Measurements from ENCODE around the gene MYLIP.
"Not testable (repeated sequence)": the region's sequence is repeated elsewhere in the genome, so short reads cannot be mapped to it uniquely, and the experiment has no call there.

MYLIP gene

DNA sequence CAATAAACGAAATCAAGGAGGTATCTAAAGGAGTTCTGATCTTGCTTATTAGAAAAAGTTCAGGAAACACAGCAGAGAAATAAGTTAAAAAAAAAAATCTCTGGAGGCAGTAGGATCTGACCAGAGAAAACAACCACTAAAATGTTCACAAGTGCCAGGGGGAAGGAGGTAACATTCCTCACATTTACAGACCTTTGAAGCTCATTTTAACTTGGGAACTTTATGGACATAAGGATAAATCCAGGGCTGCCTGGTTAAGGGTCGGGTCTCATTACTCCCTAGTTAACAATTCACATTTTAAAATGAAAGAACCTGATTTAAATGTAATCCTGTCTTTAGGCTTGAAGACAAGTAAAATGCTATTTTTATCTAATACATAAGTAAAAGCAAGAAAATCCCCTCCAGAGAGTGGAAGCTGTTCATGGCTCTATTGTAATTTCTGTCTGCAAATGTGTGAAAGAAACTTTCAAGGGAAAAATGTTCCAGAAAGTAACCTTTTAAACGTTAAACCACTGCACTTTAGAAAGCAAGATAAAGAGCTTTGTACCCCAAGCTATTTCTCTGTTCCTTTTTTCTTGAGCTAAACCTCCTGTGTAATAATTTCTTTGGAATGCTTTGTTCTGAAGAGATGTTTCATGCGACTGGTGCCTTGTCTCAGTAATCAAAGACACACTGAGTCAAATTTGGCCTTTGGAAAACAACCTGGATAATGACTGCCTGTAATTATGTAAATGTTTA lies 38.2 kb downstream of the MYLIP start:
- Mint-ChIP-seq H3K4me1 (ENCODE audit: low read depth) (peaks cover 40% of the 10 kb centered on the region), H3K27ac (no peak overlapping the region), H3K36me3 (no peaks in the 10 kb centered on the region)

DNA sequence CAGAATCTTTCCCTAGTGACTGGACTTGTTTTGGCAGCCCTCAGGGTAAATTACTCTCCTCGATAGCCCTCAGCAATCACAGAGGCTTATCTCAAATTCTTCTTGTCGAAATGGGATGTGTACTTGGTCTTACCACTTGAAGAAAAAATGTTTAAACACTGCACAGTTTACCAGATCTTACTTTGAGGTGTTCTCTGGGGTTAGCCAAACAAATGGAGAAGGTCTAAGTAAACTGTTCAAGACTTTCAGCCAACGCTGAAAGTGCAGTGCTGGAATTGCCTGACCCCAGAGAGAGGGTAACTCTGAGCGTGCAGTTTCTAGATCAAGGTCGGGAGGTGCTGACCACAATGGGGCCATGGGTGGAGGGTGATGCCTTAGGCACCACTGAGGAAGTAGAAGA lies 39.2 kb downstream of the MYLIP start:
- Mint-ChIP-seq H3K4me3 (no peak overlapping the region), H3K9me3 (ENCODE audit: low read depth) (no peaks in the 10 kb centered on the region), H3K27me3 (no peaks in the 10 kb centered on the region), H3K4me1 (ENCODE audit: low read depth) (peaks cover 30% of the 10 kb centered on the region), H3K27ac (no peak overlapping the region), H3K36me3 (peaks cover 3% of the 10 kb centered on the region)

More for the DNA sequence above, 38.2 kb downstream of the MYLIP start:
- no peaks in the 10 kb centered on the region for H3K9me3 Mint-ChIP-seq (ENCODE audit: low read depth)
- no peak overlapping the region for H3K4me3 Mint-ChIP-seq
- no peaks in the 10 kb centered on the region for H3K27me3 Mint-ChIP-seq

DNA sequence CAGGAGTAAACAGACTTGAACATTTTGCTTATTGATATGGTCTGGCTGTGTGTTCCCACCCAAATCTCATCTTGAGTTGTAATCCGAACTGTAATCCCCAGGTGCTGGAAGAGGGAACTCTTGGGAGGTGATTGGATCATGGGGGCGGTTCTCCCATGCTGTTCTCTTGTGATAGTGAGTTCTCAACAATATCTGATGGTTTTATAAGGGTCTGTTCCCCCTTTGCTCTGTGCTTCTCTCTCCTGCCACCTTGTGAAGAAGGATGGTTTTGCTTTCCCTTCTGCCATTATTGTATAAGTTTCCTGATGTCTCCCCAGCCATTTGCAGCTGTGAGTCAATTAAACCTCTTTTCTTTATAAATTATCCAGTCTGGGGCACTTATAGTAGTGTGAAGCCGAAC lies 40.0 kb downstream of the MYLIP start:
- H3K27me3 Mint-ChIP-seq = no peaks in the 10 kb centered on the region
- peak overlapping the region; percentile 11 for H3K4me3 Mint-ChIP-seq
- H3K9me3 Mint-ChIP-seq (ENCODE audit: low read depth) = no peaks in the 10 kb centered on the region
- H3K27ac Mint-ChIP-seq = no peak overlapping the region
- H3K4me1 Mint-ChIP-seq (ENCODE audit: low read depth) = peaks cover 25% of the 10 kb centered on the region
- H3K36me3 Mint-ChIP-seq = peaks cover 3% of the 10 kb centered on the region

DNA sequence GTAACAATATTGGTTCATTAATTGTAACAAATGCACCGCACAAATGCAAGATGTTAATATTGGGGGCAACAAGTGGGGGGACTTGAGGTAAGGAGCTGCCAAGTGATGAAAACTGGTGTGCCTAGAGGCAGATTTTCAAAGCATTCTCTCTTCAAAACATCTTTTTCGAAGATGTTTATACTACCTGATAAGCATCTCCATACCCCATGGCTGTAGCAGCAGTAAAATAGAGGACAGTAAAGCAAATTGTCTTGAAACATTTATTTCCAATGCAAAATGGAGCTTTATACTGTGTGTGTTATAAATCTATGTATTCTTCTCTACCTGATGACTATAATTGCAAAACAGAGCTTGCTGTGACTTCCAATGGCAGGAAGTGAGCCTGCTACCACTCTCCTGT lies 42.5 kb downstream of the MYLIP start:
- H3K9me3 Mint-ChIP-seq (ENCODE audit: low read depth) = no peaks in the 10 kb centered on the region
- H3K27ac Mint-ChIP-seq = no peak overlapping the region
- H3K27me3 Mint-ChIP-seq = no peaks in the 10 kb centered on the region
- H3K4me1 Mint-ChIP-seq (ENCODE audit: low read depth) = peaks cover 30% of the 10 kb centered on the region
- peaks cover 3% of the 10 kb centered on the region for H3K36me3 Mint-ChIP-seq
- no peak overlapping the region for H3K4me3 Mint-ChIP-seq

DNA sequence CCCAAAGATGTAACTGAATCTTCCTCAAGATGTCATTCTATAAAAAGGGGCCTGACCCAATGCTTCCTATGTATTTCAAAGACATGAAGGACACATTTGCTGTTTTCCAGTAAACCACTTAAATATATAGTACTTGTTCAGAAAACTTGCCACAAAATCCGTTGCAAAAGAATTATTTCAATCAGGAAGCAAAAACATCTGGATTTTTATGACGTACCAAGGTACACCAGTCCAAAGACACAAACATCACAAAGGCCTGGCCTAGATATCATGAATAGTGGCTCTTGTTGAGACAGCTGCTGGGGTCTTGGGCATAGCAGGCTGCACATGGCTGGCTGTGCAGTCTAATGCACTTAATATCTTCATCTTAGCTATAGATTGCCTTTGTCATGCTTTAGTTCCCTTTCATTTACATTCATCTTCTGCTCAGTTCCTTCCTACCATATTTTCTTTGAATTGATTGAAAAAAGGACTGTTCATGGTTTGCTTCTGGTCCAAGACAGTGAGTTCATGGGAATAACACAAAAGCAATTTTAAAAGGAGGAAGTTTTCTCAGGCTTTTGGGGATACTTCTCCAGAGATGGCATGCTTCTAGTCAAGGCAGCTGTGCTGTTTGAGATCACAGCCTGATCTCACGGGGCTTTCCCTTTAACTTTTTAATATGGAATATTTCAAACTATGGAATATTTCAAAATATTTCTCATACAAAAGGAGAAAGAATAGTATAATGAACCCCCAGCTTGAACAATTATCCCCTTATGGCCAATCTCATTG lies 44.5 kb downstream of the MYLIP start:
- Mint-ChIP-seq H3K4me3 (no peak overlapping the region), H3K27me3 (no peaks in the 10 kb centered on the region), H3K4me1 (ENCODE audit: low read depth) (peaks cover 23% of the 10 kb centered on the region), H3K9me3 (ENCODE audit: low read depth) (no peaks in the 10 kb centered on the region), H3K27ac (no peak overlapping the region), H3K36me3 (peaks cover 3% of the 10 kb centered on the region)

DNA sequence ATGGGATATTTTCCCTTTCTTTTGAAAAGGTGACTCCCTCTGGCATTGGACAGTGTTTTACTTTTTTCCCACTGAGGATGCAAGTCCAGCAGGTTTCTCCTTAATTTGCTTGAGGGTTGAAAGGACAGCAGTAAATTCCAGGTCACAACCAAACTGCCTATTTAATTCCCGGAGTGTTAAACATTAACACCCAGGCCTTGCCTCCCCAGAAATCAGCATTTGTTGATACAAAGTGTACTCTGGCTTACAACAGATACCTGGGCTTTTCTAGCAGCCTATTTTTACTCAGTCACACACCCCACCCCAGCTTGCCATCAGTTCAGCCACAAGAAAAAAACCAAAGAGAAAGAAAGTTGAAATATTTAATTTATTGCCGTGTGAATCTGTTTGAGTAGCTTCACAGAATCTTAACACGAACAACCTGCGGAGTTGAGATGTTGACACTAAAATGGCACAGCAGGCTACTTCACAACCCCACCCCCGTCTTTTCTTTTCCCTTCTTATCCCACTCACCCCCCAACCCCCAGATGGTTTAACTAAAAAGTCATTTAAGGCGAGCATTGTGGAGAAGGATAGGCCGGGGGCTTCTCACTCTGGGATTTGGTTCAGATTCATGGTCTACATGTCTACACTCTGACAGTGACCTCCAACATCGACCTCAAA lies 45.7 kb downstream of the MYLIP start:
- H3K27me3 Mint-ChIP-seq = no peaks in the 10 kb centered on the region
- H3K4me1 Mint-ChIP-seq (ENCODE audit: low read depth) = peaks cover 20% of the 10 kb centered on the region
- H3K27ac Mint-ChIP-seq = no peak overlapping the region

DNA sequence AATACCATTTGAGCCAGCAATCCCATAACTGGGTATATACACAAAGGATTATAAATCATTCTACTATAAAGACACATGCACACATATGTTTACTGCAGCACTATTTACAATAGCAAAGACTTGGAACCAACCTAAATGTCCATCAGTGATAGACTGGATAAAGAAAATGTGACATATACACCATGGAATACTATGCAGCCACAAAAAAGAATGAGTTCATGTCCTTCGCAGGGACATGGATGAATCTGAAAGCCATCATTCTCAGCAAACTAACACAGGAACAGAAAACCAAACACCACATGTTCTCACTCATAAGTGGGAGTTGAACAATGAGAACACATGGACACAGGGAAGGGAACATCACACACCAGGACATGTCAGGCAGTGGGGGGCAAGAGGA lies 47.7 kb downstream of the MYLIP start:
- not testable (repeated sequence) for H3K36me3 Mint-ChIP-seq; H3K27ac Mint-ChIP-seq; H3K27me3 Mint-ChIP-seq; H3K4me3 Mint-ChIP-seq; H3K9me3 Mint-ChIP-seq (ENCODE audit: low read depth)
- peaks cover 32% of the 10 kb centered on the region for H3K4me1 Mint-ChIP-seq (ENCODE audit: low read depth)

More for the DNA sequence above, 45.7 kb downstream of the MYLIP start:
- peaks cover 5% of the 10 kb centered on the region for H3K9me3 Mint-ChIP-seq (ENCODE audit: low read depth)
- no peak overlapping the region for H3K4me3 Mint-ChIP-seq
- H3K36me3 Mint-ChIP-seq = peaks cover 6% of the 10 kb centered on the region

DNA sequence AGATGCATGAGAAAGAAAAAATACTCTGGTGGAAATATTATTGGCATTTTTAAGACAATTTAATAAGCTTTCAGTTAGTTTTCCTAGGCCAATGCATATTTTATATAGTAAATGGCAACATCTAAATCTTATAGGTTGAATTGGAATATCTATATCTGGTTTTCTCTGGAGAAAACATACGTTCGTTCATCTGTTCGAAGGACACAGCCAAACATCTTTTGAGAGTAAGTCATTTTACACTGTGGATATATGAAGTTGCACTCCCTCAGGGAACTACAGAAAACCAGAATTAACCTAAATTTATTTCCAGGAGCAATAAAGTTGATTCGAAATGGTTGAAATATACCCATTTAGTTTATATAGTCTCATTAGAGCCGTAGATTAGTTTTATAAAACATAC lies 49.0 kb downstream of the MYLIP start:
- peaks cover 10% of the 10 kb centered on the region for H3K36me3 Mint-ChIP-seq
- no peaks in the 10 kb centered on the region for H3K27me3 Mint-ChIP-seq
- peaks cover 5% of the 10 kb centered on the region for H3K9me3 Mint-ChIP-seq (ENCODE audit: low read depth)
- no peak overlapping the region for H3K27ac Mint-ChIP-seq
- peaks cover 34% of the 10 kb centered on the region for H3K4me1 Mint-ChIP-seq (ENCODE audit: low read depth)
- H3K4me3 Mint-ChIP-seq = no peak overlapping the region

DNA sequence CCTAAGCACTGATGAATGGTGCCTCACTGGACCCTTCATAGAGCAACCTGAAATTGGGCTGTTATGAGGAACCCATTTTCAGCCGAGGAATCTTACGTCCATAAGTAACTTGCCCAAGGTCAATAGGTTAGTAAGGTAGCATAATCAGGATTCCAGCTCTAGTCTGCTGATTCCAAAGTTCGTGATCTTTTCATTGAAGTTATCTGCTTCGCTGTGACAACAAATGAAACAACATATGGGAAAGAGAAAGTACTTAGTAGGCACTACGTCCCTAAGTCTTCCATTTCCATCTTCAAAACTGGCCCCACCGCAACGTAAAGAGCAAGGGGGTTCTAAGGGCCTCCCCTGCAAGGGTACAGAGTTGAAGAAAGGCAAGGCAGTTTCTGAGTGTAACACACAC lies 49.5 kb downstream of the MYLIP start:
- H3K27ac Mint-ChIP-seq = no peak overlapping the region

DNA sequence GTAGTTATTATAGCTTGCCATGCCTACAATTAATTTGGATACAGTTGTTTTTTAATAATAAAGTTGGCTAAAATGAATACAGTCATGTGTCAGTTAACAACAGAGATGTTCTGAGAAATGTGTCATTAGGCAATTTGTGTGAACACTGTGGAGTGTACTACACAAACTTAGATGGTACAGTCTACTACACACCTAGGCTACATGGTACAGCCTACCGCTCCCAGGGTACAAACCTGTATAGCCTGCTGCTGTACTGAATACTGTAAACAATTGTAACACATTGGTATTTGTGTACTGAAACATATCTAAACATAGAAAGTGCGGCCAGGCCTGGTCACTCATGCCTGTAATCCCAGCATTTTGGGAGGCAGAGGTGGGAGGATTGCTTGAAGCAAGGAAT lies 50.2 kb downstream of the MYLIP start:
- no peaks in the 10 kb centered on the region for H3K27me3 Mint-ChIP-seq
- H3K36me3 Mint-ChIP-seq = peaks cover 8% of the 10 kb centered on the region
- H3K9me3 Mint-ChIP-seq (ENCODE audit: low read depth) = peaks cover 5% of the 10 kb centered on the region
- H3K27ac Mint-ChIP-seq = no peak overlapping the region
- peaks cover 37% of the 10 kb centered on the region for H3K4me1 Mint-ChIP-seq (ENCODE audit: low read depth)
- no peak overlapping the region for H3K4me3 Mint-ChIP-seq

More for the DNA sequence above, 49.5 kb downstream of the MYLIP start:
- Mint-ChIP-seq H3K36me3 (peaks cover 8% of the 10 kb centered on the region), H3K9me3 (ENCODE audit: low read depth) (peaks cover 5% of the 10 kb centered on the region), H3K4me3 (no peak overlapping the region), H3K27me3 (no peaks in the 10 kb centered on the region), H3K4me1 (ENCODE audit: low read depth) (peaks cover 39% of the 10 kb centered on the region)

DNA sequence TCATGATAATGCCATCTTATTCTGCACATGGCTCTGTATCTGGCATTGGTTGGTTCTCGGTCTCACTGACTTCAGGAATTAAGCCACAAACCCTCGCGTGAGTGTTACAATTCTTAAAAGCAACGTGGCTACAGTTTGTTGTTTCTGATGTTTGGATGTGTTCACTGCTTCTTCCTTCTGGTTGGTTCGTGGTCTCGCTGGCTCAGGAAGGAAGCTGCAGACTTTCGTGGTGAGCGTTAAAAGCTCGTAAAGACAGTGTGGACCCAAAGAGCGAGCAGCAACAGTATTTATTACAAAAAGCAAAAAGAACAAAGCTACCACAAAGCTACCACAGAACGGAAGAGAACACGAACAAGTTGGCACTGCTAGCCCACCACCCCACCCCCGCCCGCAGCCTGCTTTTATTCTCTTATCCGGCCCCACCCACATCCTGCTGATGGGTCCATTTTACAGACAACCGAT lies 51.1 kb downstream of the MYLIP start:
- Mint-ChIP-seq H3K27me3 (no peaks in the 10 kb centered on the region), H3K9me3 (ENCODE audit: low read depth) (peaks cover 5% of the 10 kb centered on the region), H3K4me3 (peak overlapping the region; percentile 52), H3K27ac (peak overlapping the region; percentile 54), H3K36me3 (peaks cover 8% of the 10 kb centered on the region), H3K4me1 (ENCODE audit: low read depth) (peaks cover 33% of the 10 kb centered on the region)

DNA sequence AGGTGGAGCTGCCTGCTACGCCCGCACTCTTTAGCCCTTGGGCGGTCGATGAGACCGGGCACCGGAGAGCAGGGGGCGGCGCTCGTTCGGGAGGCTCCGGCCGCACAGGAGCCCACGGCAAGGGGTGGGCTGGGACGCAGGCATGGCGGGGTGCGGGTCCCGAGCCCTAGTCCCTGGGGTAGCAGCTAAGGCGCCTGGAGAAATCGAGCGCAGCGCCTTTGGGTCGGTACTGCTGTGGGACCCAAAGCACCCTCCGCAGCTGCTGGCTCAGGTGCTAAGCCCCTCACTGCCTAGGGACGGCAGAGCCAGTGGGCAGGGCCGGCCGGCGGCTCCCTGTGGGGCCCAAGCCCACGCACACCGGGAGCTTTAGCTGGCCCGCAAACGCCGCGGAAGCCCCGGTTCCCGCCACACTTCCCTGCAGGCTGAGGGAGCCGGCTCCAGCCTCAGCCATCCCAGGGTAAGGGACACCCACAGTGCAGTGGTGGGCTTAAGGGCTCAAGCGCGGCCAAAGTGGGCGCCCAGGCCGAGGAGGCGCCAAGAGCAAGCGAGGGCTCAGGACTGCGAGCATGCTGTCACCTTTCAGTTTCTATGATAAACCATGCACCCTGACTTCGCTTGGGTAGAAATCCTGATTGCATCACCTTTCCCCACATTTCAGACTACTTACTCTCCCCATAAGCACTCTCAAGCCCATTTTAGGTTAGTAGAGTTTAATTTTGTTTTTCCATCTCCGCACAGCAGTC lies 52.0 kb downstream of the MYLIP start:
- peak overlapping the region; percentile 30 for H3K4me3 Mint-ChIP-seq
- peaks cover 8% of the 10 kb centered on the region for H3K36me3 Mint-ChIP-seq
- peak overlapping the region; percentile 34 for H3K27ac Mint-ChIP-seq
- H3K4me1 Mint-ChIP-seq (ENCODE audit: low read depth) = peaks cover 33% of the 10 kb centered on the region
- H3K9me3 Mint-ChIP-seq (ENCODE audit: low read depth) = peaks cover 5% of the 10 kb centered on the region
- H3K27me3 Mint-ChIP-seq = no peaks in the 10 kb centered on the region

DNA sequence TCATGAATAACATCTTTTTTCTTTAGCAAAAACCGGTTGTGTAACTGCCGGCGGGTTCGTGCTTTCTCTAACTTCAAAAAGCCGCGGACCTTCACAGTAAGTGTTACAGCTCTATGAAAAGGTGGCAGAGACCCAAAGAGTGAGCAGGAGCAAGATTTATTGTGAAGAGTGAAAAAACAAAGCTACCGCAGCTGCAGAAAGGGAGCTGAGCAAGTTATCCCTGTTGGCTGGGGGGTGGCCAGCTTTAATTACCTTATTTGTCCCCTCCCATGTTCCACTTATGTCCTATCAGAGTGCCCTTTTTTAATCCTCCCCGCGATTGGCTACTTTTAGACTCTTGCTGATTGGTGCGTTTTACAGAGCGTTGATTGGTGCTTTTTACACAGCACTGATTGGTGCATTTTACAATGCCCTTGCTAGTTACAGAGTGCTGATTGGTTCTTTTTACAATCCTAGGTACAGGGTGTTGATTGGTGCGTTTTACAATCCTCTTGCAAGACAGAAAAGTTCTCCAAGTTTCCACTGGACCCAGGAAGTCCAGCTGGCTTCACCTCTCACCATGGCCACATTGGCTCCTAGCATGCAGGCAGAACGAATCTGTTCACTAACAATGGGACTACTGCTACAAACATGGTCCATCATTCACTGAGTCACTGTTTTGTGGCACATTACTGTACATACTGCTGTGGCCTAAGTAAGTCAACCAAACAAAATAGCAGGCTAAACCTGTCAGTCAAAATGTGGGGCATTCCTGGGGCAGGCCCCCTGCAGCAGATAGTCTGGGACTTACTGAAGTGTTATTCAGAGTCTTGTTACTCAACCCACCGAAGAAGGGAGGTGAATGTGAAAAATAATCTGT lies 52.8 kb downstream of the MYLIP start:
- peaks cover 5% of the 10 kb centered on the region for H3K9me3 Mint-ChIP-seq (ENCODE audit: low read depth)

DNA sequence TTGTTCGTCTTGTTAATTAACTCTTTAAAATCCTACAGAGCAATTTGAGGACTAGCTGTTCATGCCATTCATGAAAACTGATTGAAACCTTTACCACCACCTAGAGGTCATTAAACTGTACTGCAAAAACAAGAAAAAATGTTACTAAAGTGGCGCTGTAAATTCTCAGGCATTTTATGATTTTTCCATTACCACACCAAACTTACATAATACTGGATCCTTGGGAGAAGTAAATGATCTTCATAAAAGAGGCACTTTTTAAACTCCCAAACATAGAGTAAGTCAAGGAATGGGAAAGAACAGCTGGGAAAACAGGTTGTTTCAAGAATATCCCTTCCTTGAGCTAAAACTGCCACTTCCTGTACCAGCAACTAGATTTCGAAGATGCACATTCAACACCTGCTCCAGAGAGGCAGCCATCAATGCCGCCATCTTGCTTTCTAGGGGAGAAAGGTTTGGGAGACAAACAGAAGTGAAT lies 54.3 kb downstream of the MYLIP start:
- Mint-ChIP-seq H3K36me3 (peaks cover 8% of the 10 kb centered on the region), H3K27me3 (no peaks in the 10 kb centered on the region), H3K4me1 (ENCODE audit: low read depth) (peaks cover 33% of the 10 kb centered on the region), H3K27ac (no peak overlapping the region), H3K9me3 (ENCODE audit: low read depth) (peaks cover 5% of the 10 kb centered on the region), H3K4me3 (no peak overlapping the region)

More for the DNA sequence above, 52.8 kb downstream of the MYLIP start:
- peak overlapping the region; percentile 30 for H3K4me3 Mint-ChIP-seq
- H3K27ac Mint-ChIP-seq = peak overlapping the region; percentile 34
- peaks cover 8% of the 10 kb centered on the region for H3K36me3 Mint-ChIP-seq
- H3K27me3 Mint-ChIP-seq = no peaks in the 10 kb centered on the region
- peaks cover 33% of the 10 kb centered on the region for H3K4me1 Mint-ChIP-seq (ENCODE audit: low read depth)
